ENCODE data around the gene GLB1L3.
A peak's percentile ranks its signal among the peaks of the same experiment; 100 is the strongest.

GRCh38 chr11:134331354-134332188, 55.4 kb downstream of the GLB1L3 start, which contains the start of gene GLB1L2:
- TF ChIP-seq CTCF (IDR thresholded peaks at IDR 0.05): no peak
- peak; percentile 32 for TF ChIP-seq POLR2AphosphoS5 (IDR thresholded peaks at IDR 0.05)
